ENCODE measurements around the gene ZNF92. TPM values are rescaled to one million over a fixed set of nuclear protein-coding genes. Genes with fewer than 3 reads are reported as not detected.
"Not testable (repeated sequence)": the region's sequence is repeated elsewhere in the genome, so short reads cannot be mapped to it uniquely, and the experiment has no call there.

Gene ZNF92
- total and polyA plus RNA-seq, 7 donors: 1.1 to 4.4 (median 2.7) TPM

GRCh38 chr7:65411249-65411648 lies 37.6 kb downstream of the ZNF92 start:
- Histone ChIP-seq H3K4me1 (no peaks in the 10 kb centered on the region), H3K4me3 (no peak overlapping the region), H3K9me3 (peaks cover 8% of the 10 kb centered on the region), H3K36me3 (ENCODE audit: insufficient read depth in 1 of 2, low read depth in 1 of 2) (no peaks in the 10 kb centered on the region), H3K27ac (no peak overlapping the region), H3K27me3 (ENCODE audit: insufficient read depth in 3 of 3, low read length in 2 of 3) (no peaks in the 10 kb centered on the region)
- DNase-seq: no peak
- ATAC-seq: no peak
- intact Hi-C loops (cut with DNase I): no loop called here
- TF ChIP-seq CTCF (IDR thresholded peaks at IDR 0.05): no peak

- Histone ChIP-seq H3K36me3 (ENCODE audit: insufficient read depth in 1 of 2, low read depth in 1 of 2) (no peaks in the 10 kb centered on the region), H3K4me1 (no peaks in the 10 kb centered on the region), H3K4me3 (no peak overlapping the region), H3K27ac (no peak overlapping the region), H3K27me3 (ENCODE audit: insufficient read depth in 3 of 3, low read length in 2 of 3) (peaks cover 0 to 3% (median 0%) of the 10 kb centered on the region in 3 donors), H3K9me3 (peaks cover 3% of the 10 kb centered on the region)
- no peak for TF ChIP-seq CTCF (IDR thresholded peaks at IDR 0.05)
- DNase-seq: no peak
- intact Hi-C loops (cut with DNase I): no loop called here
- no peak for ATAC-seq
Measured at GRCh38 chr7:65422670-65423069, 49.0 kb downstream of the ZNF92 start.

GRCh38 chr7:65423286-65423685 lies 49.6 kb downstream of the ZNF92 start:
- DNase-seq; H3K4me3 ChIP-seq; H3K27me3 ChIP-seq (ENCODE audit: insufficient read depth in 3 of 3, low read length in 2 of 3); H3K36me3 ChIP-seq (ENCODE audit: insufficient read depth in 1 of 2, low read depth in 1 of 2); H3K9me3 ChIP-seq; H3K4me1 ChIP-seq; H3K27ac ChIP-seq; intact Hi-C loops (cut with DNase I); ATAC-seq: not testable (repeated sequence)
- WGBS, 3 donors: 82 to 89% (median 84%) methylated on average over 3 of the region's 3 CpGs

- Histone ChIP-seq H3K9me3 (no peaks in the 10 kb centered on the region), H3K27ac (no peak overlapping the region), H3K27me3 (ENCODE audit: insufficient read depth in 3 of 3, low read length in 2 of 3) (no peaks in the 10 kb centered on the region), H3K4me1 (no peaks in the 10 kb centered on the region), H3K36me3 (ENCODE audit: insufficient read depth in 1 of 2, low read depth in 1 of 2) (no peaks in the 10 kb centered on the region), H3K4me3 (no peak overlapping the region)
- TF ChIP-seq CTCF (IDR thresholded peaks at IDR 0.05): no peak
- 72 to 91% (median 85%) methylated on average over 26 of the region's 26 CpGs for WGBS, 3 donors
- ATAC-seq: no peak
- intact Hi-C loops (cut with DNase I): no loop called here
- no peak for DNase-seq
Measured at GRCh38 chr7:65429642-65430343, 56.1 kb downstream of the ZNF92 start.

GRCh38 chr7:65430344-65431186 lies 56.9 kb downstream of the ZNF92 start:
- H3K36me3 ChIP-seq (ENCODE audit: insufficient read depth in 1 of 2, low read depth in 1 of 2): no peaks in the 10 kb centered on the region
- DNase-seq: no peak
- no peaks in the 10 kb centered on the region for H3K9me3 ChIP-seq
- ATAC-seq: no peak
- TF ChIP-seq CTCF (IDR thresholded peaks at IDR 0.05): no peak
- H3K27me3 ChIP-seq (ENCODE audit: insufficient read depth in 3 of 3, low read length in 2 of 3): no peaks in the 10 kb centered on the region
- intact Hi-C loops (cut with DNase I): no loop called here
- no peak overlapping the region for H3K27ac ChIP-seq
- WGBS, 3 donors: 79 to 94% (median 87%) methylated on average over 26 of the region's 26 CpGs
- no peak overlapping the region for H3K4me3 ChIP-seq
- H3K4me1 ChIP-seq: no peaks in the 10 kb centered on the region

All from psoas muscle (tissue), 8 donors.